ENCODE data around the gene CSNK1A1L.
"Not testable (repeated sequence)": the region's sequence is repeated elsewhere in the genome, so short reads cannot be mapped to it uniquely, and the experiment has no call there.

Gene CSNK1A1L

DNA sequence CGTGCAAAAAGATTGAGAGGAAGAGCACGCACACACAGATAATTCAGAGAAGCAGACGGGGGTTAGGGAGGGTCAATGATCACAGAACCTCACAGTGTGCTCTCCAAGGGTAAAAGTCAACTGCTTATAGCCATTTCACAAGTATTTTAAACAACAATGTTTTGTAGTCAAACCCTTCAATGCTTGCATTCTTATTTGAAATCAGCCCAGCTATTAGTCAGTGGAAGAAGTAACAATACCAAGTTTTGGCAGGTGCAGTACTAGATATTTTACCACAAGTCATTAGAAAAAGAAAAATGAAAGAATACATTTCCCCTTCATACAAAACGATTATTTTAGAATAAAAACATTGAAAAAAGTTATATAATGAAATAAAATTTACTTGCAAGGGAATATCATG lies 2.6 kb downstream of the CSNK1A1L start:
- no peak for DNase-seq

DNA sequence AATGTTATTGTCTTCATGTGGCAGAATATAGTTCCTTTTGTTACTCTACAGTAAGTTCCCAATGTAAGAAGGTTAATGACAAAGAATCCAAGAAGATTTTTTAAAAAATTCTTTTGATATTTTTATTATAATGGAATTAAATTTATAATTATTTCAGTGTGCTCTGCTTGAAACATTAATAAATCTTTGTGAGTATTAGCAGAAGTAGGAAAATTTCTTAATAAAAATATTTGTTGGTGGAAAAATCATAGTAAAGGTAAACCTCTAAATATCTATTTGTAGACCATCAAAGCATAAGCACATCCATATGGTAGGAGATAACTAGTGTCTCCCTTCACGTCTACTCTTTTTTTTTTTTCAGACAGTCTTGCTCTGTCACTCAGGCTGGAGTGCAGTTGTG lies 4.3 kb downstream of the CSNK1A1L start:
- no peak for DNase-seq

DNA sequence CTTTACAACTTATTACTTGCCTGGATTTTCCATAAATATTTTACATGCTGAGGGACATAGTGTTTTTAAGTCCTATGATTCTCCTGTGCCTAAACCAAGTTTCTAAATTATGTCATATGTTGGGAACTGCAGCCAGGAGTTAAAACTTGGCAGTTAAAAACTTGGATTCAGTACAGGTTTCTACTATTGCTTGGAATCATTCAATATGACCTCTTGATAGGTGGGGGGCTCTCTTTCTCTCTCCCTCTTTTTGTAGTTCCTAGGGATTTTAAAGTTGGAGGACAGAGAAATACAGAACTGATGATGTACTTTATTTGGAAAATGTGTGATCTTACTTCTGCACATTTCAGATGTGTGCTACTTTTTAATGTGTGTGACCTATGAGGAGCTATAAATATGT lies 4.7 kb downstream of the CSNK1A1L start:
- no peak for DNase-seq

DNA sequence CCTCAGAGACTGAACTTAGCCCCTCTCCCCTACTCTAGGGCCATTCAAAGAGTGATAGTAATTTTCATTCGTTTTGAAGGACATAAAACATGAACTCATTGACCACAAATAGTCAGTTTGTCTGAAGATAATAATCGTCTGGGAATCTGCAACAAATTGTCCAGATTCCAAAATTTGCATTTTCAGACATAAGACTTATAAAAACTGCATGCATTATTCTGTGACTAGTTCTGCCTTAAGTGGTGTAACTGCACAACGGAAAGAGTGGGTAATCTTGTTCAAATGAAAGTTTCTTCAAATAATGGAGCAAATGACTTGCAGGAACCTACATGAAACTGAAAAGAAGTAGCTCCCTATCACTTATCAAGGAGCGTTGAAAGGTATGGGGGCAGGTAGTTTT lies 8.4 kb downstream of the CSNK1A1L start:
- no peak for DNase-seq

DNA sequence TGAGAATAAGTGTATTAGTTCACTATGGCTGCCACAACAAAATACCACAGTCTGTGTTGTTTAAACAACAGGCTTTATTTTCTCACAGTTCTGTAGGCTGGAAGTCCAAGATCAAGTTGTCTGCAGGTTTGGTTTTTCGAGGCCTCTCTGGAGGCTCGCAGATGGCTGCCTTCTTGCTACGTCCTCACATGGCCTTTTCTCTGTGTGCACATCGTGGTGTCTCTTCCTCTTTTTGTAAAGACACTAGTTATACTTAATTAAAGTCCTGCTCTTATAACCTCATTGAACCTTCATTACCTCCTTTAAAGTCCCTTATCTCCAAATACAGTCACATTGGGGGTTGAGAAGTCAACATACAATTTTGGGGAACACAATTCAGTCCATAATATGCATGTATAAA lies 10.6 kb downstream of the CSNK1A1L start:
- DNase-seq: no peak

GRCh38 chr13:37094099-37094498 lies 11.4 kb downstream of the CSNK1A1L start:
- no peak for DNase-seq

- DNase-seq: no peak
These were observed 13.6 kb downstream of the CSNK1A1L start for GRCh38 chr13:37091835-37092234.

DNA sequence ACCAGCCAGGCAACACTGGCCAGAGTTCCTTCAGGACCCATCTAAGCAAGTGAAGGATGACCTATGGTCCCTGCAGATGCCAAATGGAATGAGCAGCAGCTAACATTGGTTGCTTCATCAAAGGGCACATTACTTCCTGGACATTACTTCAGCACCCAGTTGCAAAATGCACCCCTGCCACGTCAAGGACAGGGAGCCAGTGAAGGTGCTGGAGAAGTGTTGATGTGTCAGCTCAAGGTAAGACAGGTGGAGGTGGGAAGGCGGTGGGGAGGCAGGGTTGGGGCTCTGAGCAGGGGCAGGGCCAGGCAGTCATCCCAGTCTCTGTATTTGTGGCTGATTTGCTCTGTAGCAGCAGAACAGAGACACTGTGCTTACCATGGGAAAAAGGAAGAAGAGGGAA lies 14.6 kb downstream of the CSNK1A1L start:
- DNase-seq: no peak

- DNase-seq: no peak
These were observed 16.0 kb downstream of the CSNK1A1L start for GRCh38 chr13:37089495-37089894.

DNA sequence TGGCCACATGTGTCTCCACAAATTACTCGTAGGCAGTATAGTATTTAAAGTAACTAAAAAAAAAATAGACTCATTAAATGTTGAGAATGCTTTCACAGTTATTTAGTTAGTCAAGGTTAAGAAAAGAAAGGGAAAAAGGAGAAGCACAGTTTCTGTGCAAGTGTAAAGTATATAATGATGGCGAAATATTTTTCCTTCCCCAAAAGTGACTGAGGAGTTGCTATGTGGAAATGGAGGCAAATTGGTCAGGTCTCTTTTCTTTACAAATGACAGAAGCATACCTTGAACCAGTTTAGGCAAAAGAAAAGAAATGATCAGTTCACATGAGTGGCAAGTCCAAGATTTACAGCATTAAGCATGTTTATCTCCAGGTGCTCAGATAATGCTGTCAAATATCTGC lies 18.0 kb downstream of the CSNK1A1L start:
- no peak for DNase-seq

GRCh38 chr13:37085606-37086005 lies 19.9 kb downstream of the CSNK1A1L start:
- DNase-seq: no peak

- DNase-seq: no peak
These were observed 28.6 kb downstream of the CSNK1A1L start for GRCh38 chr13:37076818-37077217.

- no peak for DNase-seq
These were observed 30.3 kb downstream of the CSNK1A1L start for GRCh38 chr13:37075164-37075563.

- no peak for DNase-seq
These were observed 30.8 kb downstream of the CSNK1A1L start for GRCh38 chr13:37074703-37075102.

GRCh38 chr13:37072024-37072423 lies 33.4 kb downstream of the CSNK1A1L start:
- no peak for DNase-seq

DNA sequence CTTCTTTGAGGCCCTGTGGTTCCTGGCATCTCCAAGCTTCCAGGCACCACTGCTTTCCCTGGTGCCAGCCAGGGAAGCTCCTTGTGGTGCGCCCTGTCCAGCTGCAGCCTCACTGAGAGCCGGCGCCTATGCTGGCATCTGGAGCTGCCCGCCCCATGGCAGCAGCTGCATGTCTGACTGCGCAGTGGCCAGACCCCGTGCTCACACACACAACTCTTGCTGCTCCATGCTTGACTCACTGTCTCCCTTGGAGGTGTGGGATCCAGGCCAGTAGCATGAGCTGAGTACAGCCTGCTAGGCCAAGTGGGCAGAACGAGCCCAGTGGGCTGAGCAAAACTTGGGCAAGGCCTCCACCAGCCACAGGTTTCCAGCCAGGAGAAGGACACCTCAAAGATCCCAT lies 34.5 kb downstream of the CSNK1A1L start:
- DNase-seq: no peak

DNA sequence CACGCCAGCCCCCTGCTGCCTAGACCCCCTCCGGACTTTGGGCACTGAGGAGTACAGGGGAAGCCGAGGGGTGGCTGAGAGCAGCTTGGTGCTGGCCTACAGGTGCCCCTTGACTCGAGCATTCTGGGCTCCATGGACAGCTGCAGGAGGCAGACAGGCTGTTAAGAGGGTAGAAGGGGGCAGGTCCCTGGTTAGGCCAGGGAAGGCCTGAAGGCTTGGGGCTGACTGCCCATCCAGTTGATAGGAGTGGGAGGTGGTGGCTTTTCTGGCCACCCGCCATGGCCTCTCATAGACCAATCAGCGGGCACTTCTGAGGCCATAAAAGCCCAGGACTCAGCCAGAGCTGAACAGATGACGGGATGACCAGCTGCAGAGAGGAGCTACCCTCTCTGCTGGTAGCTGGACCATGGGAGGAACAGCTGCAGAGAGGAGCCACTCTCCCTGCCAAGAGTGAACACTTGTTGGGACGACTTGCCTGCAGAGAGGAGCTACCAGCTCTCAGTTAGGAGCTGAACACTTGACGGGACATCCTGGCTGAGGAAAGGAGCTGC lies 35.2 kb downstream of the CSNK1A1L start:
- no peak for DNase-seq

- DNase-seq: no peak
These were observed 35.8 kb downstream of the CSNK1A1L start for GRCh38 chr13:37069597-37070103.

- no peak for DNase-seq
These were observed 36.5 kb downstream of the CSNK1A1L start for GRCh38 chr13:37068962-37069361.

GRCh38 chr13:37067874-37068273 lies 37.6 kb downstream of the CSNK1A1L start:
- no peak for DNase-seq

DNA sequence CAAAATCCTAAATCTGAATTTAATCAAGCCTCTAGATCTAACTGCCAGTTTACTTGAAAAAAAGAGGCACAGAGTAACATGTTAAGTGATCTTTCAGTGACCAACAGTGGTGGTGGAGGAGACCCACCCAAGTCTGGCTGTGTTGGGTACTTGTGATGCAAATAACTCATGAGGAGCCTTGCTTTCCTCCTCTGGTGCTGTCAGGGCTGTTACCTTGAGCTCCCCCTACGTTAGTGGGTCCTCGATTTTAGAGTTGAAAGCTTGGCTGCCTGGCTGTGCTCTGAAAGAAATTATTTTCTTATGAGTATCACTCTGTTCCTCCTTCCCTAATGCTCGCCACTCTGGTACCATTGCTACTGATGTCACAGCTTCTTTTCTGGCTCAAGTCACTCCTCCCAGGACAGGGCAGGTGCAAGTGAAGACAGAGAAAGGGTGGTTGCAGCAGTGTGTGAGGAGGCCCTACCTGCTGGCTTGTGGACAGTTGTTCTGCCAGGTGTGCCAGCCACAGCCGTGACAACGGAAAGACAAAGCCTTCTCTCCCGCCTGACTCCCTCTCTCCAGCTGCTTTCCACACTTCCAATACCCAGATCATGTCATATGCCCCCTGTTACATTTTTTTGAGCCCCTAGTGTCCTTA lies 39.5 kb downstream of the CSNK1A1L start:
- DNase-seq: no peak

DNA sequence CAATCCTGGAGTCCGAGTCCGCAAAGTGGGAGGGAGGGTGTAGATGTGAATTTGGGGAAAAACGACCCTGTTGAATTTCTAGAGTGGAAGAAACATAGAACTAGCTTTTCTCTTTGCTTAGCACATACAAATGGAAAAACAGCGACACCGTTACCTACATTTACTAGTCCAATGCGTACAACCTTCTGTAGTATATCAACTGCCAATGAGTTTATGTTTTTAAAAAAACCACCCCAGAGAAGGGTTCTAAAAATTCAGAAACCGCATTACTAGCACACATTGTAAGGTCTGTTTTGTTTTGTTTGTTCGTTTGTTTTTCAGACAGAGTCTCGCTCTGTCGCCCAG lies 45.6 kb downstream of the CSNK1A1L start:
- DNase-seq: no peak

DNA sequence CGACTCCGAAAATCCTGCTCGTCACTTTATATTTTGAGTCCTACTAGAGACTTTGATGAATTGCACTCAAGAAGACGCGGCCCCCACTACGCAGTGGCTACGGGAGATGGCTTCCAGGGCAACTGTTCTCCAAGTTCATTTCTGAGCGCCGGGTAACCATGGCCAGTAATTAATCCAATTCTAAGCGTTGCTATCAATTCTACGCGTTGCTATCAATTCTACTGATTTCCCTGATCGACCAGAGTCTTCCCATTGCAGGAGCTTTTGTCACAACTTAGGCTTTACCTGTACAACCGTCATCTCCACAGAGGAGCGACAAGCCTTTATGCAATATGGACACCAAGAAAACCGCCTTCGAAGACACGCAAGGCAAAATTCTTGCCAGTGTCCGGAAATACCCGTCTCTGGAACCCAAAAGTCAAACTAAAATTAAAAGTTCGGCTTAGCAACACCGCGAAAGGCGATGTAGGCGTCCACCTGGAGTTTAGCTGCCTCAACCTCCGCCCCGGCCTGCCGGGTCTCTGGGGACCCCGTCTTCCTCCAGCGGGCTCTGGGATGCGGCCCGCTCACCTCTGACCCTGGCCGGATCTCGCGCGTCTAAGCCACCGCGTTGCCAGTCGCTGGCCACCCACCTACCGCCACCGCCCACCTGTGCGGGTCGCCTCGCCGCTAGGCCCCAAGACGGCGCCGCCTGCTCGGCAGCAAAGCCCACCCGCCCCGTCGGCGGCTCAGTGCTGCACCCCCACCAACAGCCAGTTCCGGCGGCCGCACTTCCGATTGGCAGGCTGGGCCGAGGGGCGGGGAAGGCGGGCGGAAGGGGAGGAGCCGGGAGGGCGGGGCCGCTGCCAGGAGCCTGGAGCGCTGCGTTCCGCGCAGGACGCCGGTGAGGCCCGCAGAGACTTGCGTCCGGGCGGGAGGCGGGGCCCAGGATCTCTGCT lies 46.3 kb downstream of the CSNK1A1L start, which contains the start of gene SUPT20H:
SUPT20H (minus strand) TSS at position 779 of the 938 bp plus-strand sequence. CDS start 8,198 bp downstream, outside the sequence.
- no peak for DNase-seq

DNA sequence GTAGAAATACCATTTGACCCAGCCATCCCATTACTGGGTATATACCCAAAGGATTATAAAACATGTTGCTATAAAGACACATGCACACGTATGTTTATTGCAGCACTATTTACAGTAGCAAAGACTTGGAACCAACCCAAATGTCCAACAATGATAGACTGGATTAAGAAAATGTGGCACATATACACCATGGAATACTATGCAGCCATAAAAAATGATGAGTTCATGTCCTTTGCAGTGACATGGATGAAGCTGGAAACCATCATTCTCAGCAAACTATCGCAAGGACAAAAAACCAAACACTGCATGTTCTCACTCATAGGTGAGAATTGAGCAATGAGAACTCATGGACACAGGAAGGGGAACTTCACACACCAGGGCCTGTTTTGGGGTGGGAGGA lies 49.2 kb downstream of the CSNK1A1L start:
- DNase-seq: not testable (repeated sequence)
